ENCODE measurements around the gene DLX3.

DNA sequence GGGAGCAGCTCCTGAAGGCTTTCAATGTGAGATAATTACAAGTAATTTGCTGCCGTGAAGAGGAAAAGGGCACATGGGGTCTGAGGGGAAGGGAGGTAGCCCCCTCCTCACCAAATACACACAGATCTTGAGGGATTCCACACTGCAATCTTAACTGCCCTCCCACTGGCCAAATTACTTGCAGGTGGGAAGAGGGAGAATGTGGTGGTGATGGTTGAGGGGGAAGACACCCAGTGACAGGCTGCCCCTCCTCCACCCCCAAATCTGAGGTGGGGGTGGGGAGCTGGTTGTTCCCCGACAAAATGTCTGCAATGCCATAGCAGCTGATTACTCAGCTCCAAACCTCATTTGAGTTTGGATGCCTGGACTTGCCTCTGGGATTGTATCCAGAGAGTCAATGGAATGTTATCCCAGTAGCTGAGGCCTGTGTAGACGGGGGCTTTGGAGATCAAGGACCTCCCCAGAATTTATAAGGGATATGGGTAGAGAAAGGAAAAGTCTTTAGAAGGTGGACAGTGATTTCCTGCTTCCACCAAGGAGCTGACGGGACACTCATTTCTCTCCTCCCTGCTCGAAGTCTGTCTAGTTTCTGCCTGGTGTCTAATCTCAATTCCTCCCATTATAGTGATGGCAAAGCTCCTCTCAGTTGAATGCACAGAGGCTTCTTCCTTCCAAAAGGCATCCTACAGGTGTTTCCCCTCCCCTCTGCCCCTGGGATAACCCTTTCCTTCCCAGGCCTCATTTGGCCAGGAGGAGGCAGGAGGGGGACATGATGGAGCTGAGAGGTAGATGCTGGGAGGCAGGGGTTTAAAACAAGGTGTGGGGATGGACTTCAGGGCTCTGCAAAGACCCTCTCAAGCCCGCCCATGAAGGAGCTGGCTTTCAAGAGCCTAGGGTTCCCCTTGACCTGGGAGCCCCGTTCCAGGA is 17.3 kb downstream of the DLX3 start:
- no peak for TF ChIP-seq CTCF (IDR thresholded peaks at IDR 0.05)
- TF ChIP-seq ZFX (IDR thresholded peaks at IDR 0.05; ENCODE audit: borderline replicate concordance): no peak

All from 22Rv1 (cell line).